HL-60 (cell line): ENCODE data around the gene BTBD9.

Source experiments
- DNase-seq, 2 experiments: peaks; one replicate each; pipeline ENCODE4 v3.0.0-alpha.2; 2010 to 2020; ENCODE audit warnings: low read depth in 1 of 2, low spot score in 1 of 2
- H3K27ac ChIP-seq: fragments of 250-450 bp; sonication (Bioruptor Pico); replicated peaks from 2 replicates; pipeline ENCODE4 v1.5.1; 2020; ENCODE audit warnings: mild to moderate bottlenecking, moderate library complexity
- H3K27me3 ChIP-seq: fragments of 250-450 bp; sonication (Bioruptor Pico); 2 replicates; pipeline ENCODE4 v1.5.1; 2021; ENCODE audit warnings: mild to moderate bottlenecking, moderate library complexity; ENCODE audit not compliant: insufficient read depth, poor library complexity, severe bottlenecking
- H3K4me3 ChIP-seq: replicated peaks from 2 replicates; pipeline ENCODE4 v1.5.1; 2011; ENCODE audit warnings: mild to moderate bottlenecking, control low read depth, low read length; ENCODE audit not compliant: insufficient read depth
- GABPA ChIP-seq: IDR thresholded peaks from 2 replicates; pipeline ENCODE4 v1.6.1; 2012; ENCODE audit warnings: low read depth
- POLR2AphosphoS5 ChIP-seq: IDR thresholded peaks from 2 replicates; pipeline ENCODE4 v1.6.1; 2012; ENCODE audit warnings: low read depth
- SPI1 ChIP-seq: IDR thresholded peaks from 2 replicates; pipeline ENCODE4 v1.6.1; 2012; ENCODE audit warnings: low read depth, mild to moderate bottlenecking, borderline replicate concordance
- TF ChIP-seq, protein P1 (sequence below): IDR thresholded peaks from 2 replicates; pipeline ENCODE4 v1.6.1; 2012; ENCODE audit warnings: low read depth; ENCODE audit not compliant: insufficient replicate concordance
- TF ChIP-seq, protein P2 (sequence below): IDR thresholded peaks from one replicate; pipeline ENCODE4 v1.5.1; 2011; ENCODE audit warnings: low read length, control low read depth, inconsistent platforms; ENCODE audit not compliant: insufficient read depth

BTBD9 gene

GRCh38 chr6:38393986-38394385 is 245.7 kb downstream of the BTBD9 start:
- no peak for DNase-seq
- Histone ChIP-seq H3K4me3 (no peak overlapping the region), H3K27me3 (no peaks in the 10 kb centered on the region), H3K27ac (no peak overlapping the region)
- no peak for TF ChIP-seq GABPA
- no peak for TF ChIP-seq SPI1
- TF ChIP-seq, protein P1, sequence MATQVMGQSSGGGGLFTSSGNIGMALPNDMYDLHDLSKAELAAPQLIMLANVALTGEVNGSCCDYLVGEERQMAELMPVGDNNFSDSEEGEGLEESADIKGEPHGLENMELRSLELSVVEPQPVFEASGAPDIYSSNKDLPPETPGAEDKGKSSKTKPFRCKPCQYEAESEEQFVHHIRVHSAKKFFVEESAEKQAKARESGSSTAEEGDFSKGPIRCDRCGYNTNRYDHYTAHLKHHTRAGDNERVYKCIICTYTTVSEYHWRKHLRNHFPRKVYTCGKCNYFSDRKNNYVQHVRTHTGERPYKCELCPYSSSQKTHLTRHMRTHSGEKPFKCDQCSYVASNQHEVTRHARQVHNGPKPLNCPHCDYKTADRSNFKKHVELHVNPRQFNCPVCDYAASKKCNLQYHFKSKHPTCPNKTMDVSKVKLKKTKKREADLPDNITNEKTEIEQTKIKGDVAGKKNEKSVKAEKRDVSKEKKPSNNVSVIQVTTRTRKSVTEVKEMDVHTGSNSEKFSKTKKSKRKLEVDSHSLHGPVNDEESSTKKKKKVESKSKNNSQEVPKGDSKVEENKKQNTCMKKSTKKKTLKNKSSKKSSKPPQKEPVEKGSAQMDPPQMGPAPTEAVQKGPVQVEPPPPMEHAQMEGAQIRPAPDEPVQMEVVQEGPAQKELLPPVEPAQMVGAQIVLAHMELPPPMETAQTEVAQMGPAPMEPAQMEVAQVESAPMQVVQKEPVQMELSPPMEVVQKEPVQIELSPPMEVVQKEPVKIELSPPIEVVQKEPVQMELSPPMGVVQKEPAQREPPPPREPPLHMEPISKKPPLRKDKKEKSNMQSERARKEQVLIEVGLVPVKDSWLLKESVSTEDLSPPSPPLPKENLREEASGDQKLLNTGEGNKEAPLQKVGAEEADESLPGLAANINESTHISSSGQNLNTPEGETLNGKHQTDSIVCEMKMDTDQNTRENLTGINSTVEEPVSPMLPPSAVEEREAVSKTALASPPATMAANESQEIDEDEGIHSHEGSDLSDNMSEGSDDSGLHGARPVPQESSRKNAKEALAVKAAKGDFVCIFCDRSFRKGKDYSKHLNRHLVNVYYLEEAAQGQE: no peak
- TF ChIP-seq, protein P2, sequence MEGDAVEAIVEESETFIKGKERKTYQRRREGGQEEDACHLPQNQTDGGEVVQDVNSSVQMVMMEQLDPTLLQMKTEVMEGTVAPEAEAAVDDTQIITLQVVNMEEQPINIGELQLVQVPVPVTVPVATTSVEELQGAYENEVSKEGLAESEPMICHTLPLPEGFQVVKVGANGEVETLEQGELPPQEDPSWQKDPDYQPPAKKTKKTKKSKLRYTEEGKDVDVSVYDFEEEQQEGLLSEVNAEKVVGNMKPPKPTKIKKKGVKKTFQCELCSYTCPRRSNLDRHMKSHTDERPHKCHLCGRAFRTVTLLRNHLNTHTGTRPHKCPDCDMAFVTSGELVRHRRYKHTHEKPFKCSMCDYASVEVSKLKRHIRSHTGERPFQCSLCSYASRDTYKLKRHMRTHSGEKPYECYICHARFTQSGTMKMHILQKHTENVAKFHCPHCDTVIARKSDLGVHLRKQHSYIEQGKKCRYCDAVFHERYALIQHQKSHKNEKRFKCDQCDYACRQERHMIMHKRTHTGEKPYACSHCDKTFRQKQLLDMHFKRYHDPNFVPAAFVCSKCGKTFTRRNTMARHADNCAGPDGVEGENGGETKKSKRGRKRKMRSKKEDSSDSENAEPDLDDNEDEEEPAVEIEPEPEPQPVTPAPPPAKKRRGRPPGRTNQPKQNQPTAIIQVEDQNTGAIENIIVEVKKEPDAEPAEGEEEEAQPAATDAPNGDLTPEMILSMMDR: no peak
- no peak for TF ChIP-seq POLR2AphosphoS5

- H3K4me3 ChIP-seq: no peak overlapping the region
- no peak overlapping the region for H3K27ac ChIP-seq
- DNase-seq: no peak
- no peaks in the 10 kb centered on the region for H3K27me3 ChIP-seq
- TF ChIP-seq POLR2AphosphoS5: no peak
- no peak for TF ChIP-seq SPI1
- TF ChIP-seq, protein P1: no peak
- TF ChIP-seq, protein P2: no peak
- no peak for TF ChIP-seq GABPA
Measured at GRCh38 chr6:38391626-38392579, 247.8 kb downstream of the BTBD9 start.

GRCh38 chr6:38391206-38391605 is 248.5 kb downstream of the BTBD9 start:
- Histone ChIP-seq H3K27me3 (no peaks in the 10 kb centered on the region), H3K4me3 (no peak overlapping the region), H3K27ac (no peak overlapping the region)
- DNase-seq: no peak
- TF ChIP-seq, protein P2: no peak
- TF ChIP-seq, protein P1: no peak
- TF ChIP-seq GABPA (no peak), SPI1 (no peak), POLR2AphosphoS5 (no peak)
